GM23338 (cell line): ENCODE results near the gene ZSWIM1. TPM values are rescaled to one million over a fixed set of nuclear protein-coding genes. Genes with fewer than 3 reads are reported as not detected.
A peak's percentile ranks its signal among the peaks of the same experiment; 100 is the strongest.

Experiments used
- ATAC-seq: fragments of 200-7000 bp; cut with Tn5 transposase; 3 replicates; pipeline ENCODE4 v1.9.1; 2020
- DNase-seq: peaks from one replicate; pipeline ENCODE4 v3.0.0-alpha.2; 2015; ENCODE audit warnings: low spot score
- H2AFZ ChIP-seq: fragments of 200-600 bp; sonication (generic); 2 replicates; pipeline ENCODE4 v1.8.0; 2016; ENCODE audit warnings: antibody characterized with exemption, mild to moderate bottlenecking, moderate library complexity
- H3F3A ChIP-seq: fragments of 200-600 bp; sonication (generic); replicated peaks from 2 replicates; pipeline ENCODE4 v1.8.0; 2017; ENCODE audit warnings: antibody characterized with exemption, mixed run types, low read depth
- H3K27ac ChIP-seq: fragments of 200-600 bp; sonication (generic); 2 replicates; pipeline ENCODE4 v1.6.1; 2016; ENCODE audit warnings: low read depth
- H3K27me3 ChIP-seq: fragments of 200-600 bp; sonication (generic); 2 replicates; pipeline ENCODE4 v1.8.0; 2016; ENCODE audit warnings: mild to moderate bottlenecking, mixed run types, moderate library complexity; ENCODE audit not compliant: insufficient read depth
- H3K36me3 ChIP-seq: fragments of 200-600 bp; sonication (generic); 2 replicates; pipeline ENCODE4 v1.8.0; 2016; ENCODE audit warnings: mild to moderate bottlenecking; ENCODE audit not compliant: insufficient read depth
- H3K4me1 ChIP-seq: fragments of 200-600 bp; sonication (generic); 2 replicates; pipeline ENCODE4 v1.8.0; 2016; ENCODE audit warnings: mild to moderate bottlenecking, moderate library complexity; ENCODE audit not compliant: insufficient read depth
- H3K4me2 ChIP-seq: fragments of 200-600 bp; sonication (generic); 2 replicates; pipeline ENCODE4 v1.7.1; 2017; ENCODE audit warnings: mixed run types
- H3K4me3 ChIP-seq: fragments of 200-600 bp; sonication (generic); 2 replicates; pipeline ENCODE4 v1.6.1; 2016; ENCODE audit warnings: mixed run types
- H3K79me2 ChIP-seq: fragments of 200-600 bp; sonication (generic); replicated peaks from 2 replicates; pipeline ENCODE4 v1.8.0; 2017; ENCODE audit warnings: mild to moderate bottlenecking; ENCODE audit not compliant: insufficient read depth
- H3K9me2 ChIP-seq: fragments of 200-600 bp; sonication (generic); 2 replicates; pipeline ENCODE4 v1.8.0; 2017; ENCODE audit not compliant: insufficient read depth
- H4K20me1 ChIP-seq: fragments of 200-600 bp; sonication (generic); replicated peaks from 2 replicates; pipeline ENCODE4 v1.8.0; 2017; ENCODE audit warnings: mild to moderate bottlenecking; ENCODE audit not compliant: insufficient read depth
- H3K27ac Mint-ChIP-seq: 2 replicates; pipeline ENCODE4 v1.8.0; 2020; ENCODE audit warnings: inconsistent platforms, mild to moderate bottlenecking, moderate library complexity, mixed read lengths
- H3K27me3 Mint-ChIP-seq: 3 replicates; pipeline ENCODE4 v1.8.0; 2022; ENCODE audit warnings: low read depth, mild to moderate bottlenecking, moderate library complexity, mixed read lengths, inconsistent platforms; ENCODE audit not compliant: insufficient read depth, poor library complexity
- H3K36me3 Mint-ChIP-seq: 3 replicates; pipeline ENCODE4 v1.8.0; 2021; ENCODE audit warnings: low read depth, mild to moderate bottlenecking, inconsistent platforms, moderate library complexity, mixed read lengths
- H3K4me1 Mint-ChIP-seq: 3 replicates; pipeline ENCODE4 v1.8.0; 2020; ENCODE audit warnings: mild to moderate bottlenecking, inconsistent platforms, mixed read lengths
- H3K4me3 Mint-ChIP-seq: 3 replicates; pipeline ENCODE4 v1.8.0; 2021; ENCODE audit warnings: moderate library complexity, mild to moderate bottlenecking, inconsistent platforms, mixed read lengths
- H3K9me3 Mint-ChIP-seq: 3 replicates; pipeline ENCODE4 v1.8.0; 2020; ENCODE audit warnings: moderate library complexity, mild to moderate bottlenecking, inconsistent platforms, mixed read lengths
- CREB1 ChIP-seq: fragments of 250-450 bp; sonication (Bioruptor Pico); IDR thresholded peaks from 2 replicates; pipeline ENCODE4 v1.5.0; 2020; ENCODE audit warnings: low read depth, mild to moderate bottlenecking, moderate library complexity
- ETS1 ChIP-seq: IDR thresholded peaks from 2 replicates; pipeline ENCODE4 v1.6.1; 2016; ENCODE audit warnings: antibody characterized with exemption
- EZH2 ChIP-seq: fragments of 200-600 bp; sonication (generic); IDR thresholded peaks from one replicate; pipeline ENCODE4 v1.8.0; 2017; ENCODE audit warnings: antibody characterized with exemption, mild to moderate bottlenecking, low read depth; ENCODE audit not compliant: unreplicated experiment
- POLR2AphosphoS5 ChIP-seq: IDR thresholded peaks from 2 replicates; pipeline ENCODE4 v1.6.1; 2016; ENCODE audit warnings: antibody characterized with exemption, low read depth
- STAT1 ChIP-seq: IDR thresholded peaks from one replicate; pipeline ENCODE4 v1.6.1; 2016; ENCODE audit warnings: antibody characterized with exemption; ENCODE audit not compliant: unreplicated experiment
- polyA plus RNA-seq: library from polyadenylated mRNA; unstranded; fragments of >200 nt; fragmentation: Nextera tagmentation; extraction: Ambion mirVana; gene quantifications from 2 replicates; pipeline ENCODE4 v1.2.1, GENCODE V29; 2016
- total RNA-seq: library from RNA; depleted of rRNA; stranded (reverse); fragments of >200 nt; shearing (Covaris generic); gene quantifications from 2 replicates; pipeline ENCODE4 v1.2.3, GENCODE V29; 2014
- TF ChIP-seq, protein P1 (sequence below), 2 experiments: fragments of 200-600 bp in 1 of 2; sonication (generic) in 1 of 2; conservative IDR thresholded peaks; 2 replicates each; pipeline versions ENCODE4 v1.5.1 to v1.6.1; 2016 to 2017; ENCODE audit warnings: antibody characterized with exemption in 2 of 2, low read depth in 2 of 2, mild to moderate bottlenecking in 2 of 2, moderate library complexity in 1 of 2
- TF ChIP-seq, protein P2 (sequence below): IDR thresholded peaks from one replicate; pipeline ENCODE4 v1.6.1; 2018; ENCODE audit warnings: antibody characterized with exemption; ENCODE audit not compliant: unreplicated experiment

ZSWIM1 gene
- total and polyA plus RNA-seq, 2 experiments from 2014 or later, result 11.5 to 16.2 TPM

- Mint-ChIP-seq H3K36me3 (peaks cover 18% of the 10 kb centered on the region), H3K4me3 (peak overlapping the region; percentile 88), H3K9me3 (peaks cover 3% of the 10 kb centered on the region; the same call in 1 of the 3 replicates), H3K4me1 (peaks cover 14% of the 10 kb centered on the region; the same call in 2 of the 3 replicates), H3K27ac (peak overlapping the region; percentile 74; the same call in 1 of the 2 replicates), H3K27me3 (peaks cover 19% of the 10 kb centered on the region)
- Histone ChIP-seq H3K36me3 (peaks cover 3% of the 10 kb centered on the region; the same call in 1 of the 2 replicates), H3K27ac (no peak overlapping the region), H2AFZ (peak overlapping the region; percentile 90), H3K4me1 (peaks cover 3% of the 10 kb centered on the region; the same call in 1 of the 2 replicates), H3K4me3 (peak overlapping the region; percentile 86), H3K27me3 (no peaks in the 10 kb centered on the region), H3K4me2 (peak overlapping the region; percentile 99), H3K79me2 (0 out of 2 replicates have a peak, but pooled peaks cover 5% of the 10 kb centered on the region), H3K9me2 (no peaks in the 10 kb centered on the region), H3F3A (0 out of 2 replicates have a peak, but pooled peaks cover 6% of the 10 kb centered on the region), H4K20me1 (no peaks in the 10 kb centered on the region)
- TF ChIP-seq EZH2 (no peak), STAT1 (no peak), POLR2AphosphoS5 (peak; percentile 59)
- TF ChIP-seq, protein P1, sequence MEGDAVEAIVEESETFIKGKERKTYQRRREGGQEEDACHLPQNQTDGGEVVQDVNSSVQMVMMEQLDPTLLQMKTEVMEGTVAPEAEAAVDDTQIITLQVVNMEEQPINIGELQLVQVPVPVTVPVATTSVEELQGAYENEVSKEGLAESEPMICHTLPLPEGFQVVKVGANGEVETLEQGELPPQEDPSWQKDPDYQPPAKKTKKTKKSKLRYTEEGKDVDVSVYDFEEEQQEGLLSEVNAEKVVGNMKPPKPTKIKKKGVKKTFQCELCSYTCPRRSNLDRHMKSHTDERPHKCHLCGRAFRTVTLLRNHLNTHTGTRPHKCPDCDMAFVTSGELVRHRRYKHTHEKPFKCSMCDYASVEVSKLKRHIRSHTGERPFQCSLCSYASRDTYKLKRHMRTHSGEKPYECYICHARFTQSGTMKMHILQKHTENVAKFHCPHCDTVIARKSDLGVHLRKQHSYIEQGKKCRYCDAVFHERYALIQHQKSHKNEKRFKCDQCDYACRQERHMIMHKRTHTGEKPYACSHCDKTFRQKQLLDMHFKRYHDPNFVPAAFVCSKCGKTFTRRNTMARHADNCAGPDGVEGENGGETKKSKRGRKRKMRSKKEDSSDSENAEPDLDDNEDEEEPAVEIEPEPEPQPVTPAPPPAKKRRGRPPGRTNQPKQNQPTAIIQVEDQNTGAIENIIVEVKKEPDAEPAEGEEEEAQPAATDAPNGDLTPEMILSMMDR (conservative IDR thresholded peaks at IDR 0.05; ENCODE audit: low read depth in 2 of 2), result peak; percentile 76 to 87
- peak; percentile 86 for ATAC-seq
- peak; percentile 92 for DNase-seq
These were observed 9.3 kb downstream of the ZSWIM1 start for GRCh38 chr20:45890077-45890984.

- H2AFZ ChIP-seq, result peak within 1 kb of the TSS; percentile 90
- peaks cover 20% of the 10 kb centered on the region for H3K36me3 Mint-ChIP-seq
- H3K27ac Mint-ChIP-seq, result peak within 1 kb of the TSS; percentile 88
- TF ChIP-seq, protein P1 (conservative IDR thresholded peaks at IDR 0.05; ENCODE audit: low read depth in 2 of 2), result peak in 1 of 2 experiments; percentile 21; a peak in 2 of 4 replicates
- TF ChIP-seq, protein P2, sequence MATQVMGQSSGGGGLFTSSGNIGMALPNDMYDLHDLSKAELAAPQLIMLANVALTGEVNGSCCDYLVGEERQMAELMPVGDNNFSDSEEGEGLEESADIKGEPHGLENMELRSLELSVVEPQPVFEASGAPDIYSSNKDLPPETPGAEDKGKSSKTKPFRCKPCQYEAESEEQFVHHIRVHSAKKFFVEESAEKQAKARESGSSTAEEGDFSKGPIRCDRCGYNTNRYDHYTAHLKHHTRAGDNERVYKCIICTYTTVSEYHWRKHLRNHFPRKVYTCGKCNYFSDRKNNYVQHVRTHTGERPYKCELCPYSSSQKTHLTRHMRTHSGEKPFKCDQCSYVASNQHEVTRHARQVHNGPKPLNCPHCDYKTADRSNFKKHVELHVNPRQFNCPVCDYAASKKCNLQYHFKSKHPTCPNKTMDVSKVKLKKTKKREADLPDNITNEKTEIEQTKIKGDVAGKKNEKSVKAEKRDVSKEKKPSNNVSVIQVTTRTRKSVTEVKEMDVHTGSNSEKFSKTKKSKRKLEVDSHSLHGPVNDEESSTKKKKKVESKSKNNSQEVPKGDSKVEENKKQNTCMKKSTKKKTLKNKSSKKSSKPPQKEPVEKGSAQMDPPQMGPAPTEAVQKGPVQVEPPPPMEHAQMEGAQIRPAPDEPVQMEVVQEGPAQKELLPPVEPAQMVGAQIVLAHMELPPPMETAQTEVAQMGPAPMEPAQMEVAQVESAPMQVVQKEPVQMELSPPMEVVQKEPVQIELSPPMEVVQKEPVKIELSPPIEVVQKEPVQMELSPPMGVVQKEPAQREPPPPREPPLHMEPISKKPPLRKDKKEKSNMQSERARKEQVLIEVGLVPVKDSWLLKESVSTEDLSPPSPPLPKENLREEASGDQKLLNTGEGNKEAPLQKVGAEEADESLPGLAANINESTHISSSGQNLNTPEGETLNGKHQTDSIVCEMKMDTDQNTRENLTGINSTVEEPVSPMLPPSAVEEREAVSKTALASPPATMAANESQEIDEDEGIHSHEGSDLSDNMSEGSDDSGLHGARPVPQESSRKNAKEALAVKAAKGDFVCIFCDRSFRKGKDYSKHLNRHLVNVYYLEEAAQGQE, result no peak
- TF ChIP-seq CREB1 (CRISPR knock-in tag), result no peak
- TF ChIP-seq ETS1, result peak; percentile 78; the same call in 1 of the 2 replicates
- no peak for TF ChIP-seq STAT1
- TF ChIP-seq POLR2AphosphoS5, result peak; percentile 82
- no peak for TF ChIP-seq EZH2
- peak within 1 kb of the TSS; percentile 88 for H3K4me3 Mint-ChIP-seq
- H3K4me1 Mint-ChIP-seq, result peaks cover 14% of the 10 kb centered on the region; the same call in 2 of the 3 replicates
- H3K79me2 ChIP-seq, result 0 out of 2 replicates have a peak, but pooled peaks cover 5% of the 10 kb centered on the region
- no peak within 1 kb of the TSS for H3K27ac ChIP-seq
- peaks cover 18% of the 10 kb centered on the region for H3K27me3 Mint-ChIP-seq
- 0 out of 2 replicates have a peak, but pooled peaks cover 6% of the 10 kb centered on the region for H3F3A ChIP-seq
- H3K9me3 Mint-ChIP-seq, result peaks cover 3% of the 10 kb centered on the region; the same call in 1 of the 3 replicates
- peak; percentile 61 for ATAC-seq
- no peaks in the 10 kb centered on the region for H3K9me2 ChIP-seq
- H3K4me3 ChIP-seq, result peak within 1 kb of the TSS; percentile 86
- H3K27me3 ChIP-seq, result no peaks in the 10 kb centered on the region
- DNase-seq, result peak; percentile 95
- no peaks in the 10 kb centered on the region for H4K20me1 ChIP-seq
- peaks cover 3% of the 10 kb centered on the region; the same call in 1 of the 2 replicates for H3K36me3 ChIP-seq
- peaks cover 3% of the 10 kb centered on the region; the same call in 1 of the 2 replicates for H3K4me1 ChIP-seq
- peak within 1 kb of the TSS; percentile 99 for H3K4me2 ChIP-seq
These were observed 10.3 kb downstream of the ZSWIM1 start, which contains the start of the genes CTSA and NEURL2 for GRCh38 chr20:45890985-45891983. Gene CTSA, plus strand, starts transcription at chr20:45891335. Its CDS starts 234 bp downstream, at chr20:45891569. Gene NEURL2, minus strand, starts transcription at chr20:45891208. Its CDS starts 217 bp downstream, at chr20:45890991.
